NCI-H2171 treated with DMSO at 0.1 percent for 48 hours (cell line): ENCODE measurements around the gene ARMC5.
"Not testable (repeated sequence)": the region's sequence is repeated elsewhere in the genome, so short reads cannot be mapped to it uniquely, and the experiment has no call there.

Experiments used
- DNase-seq: peaks from one replicate; lab custom pipeline; 2025; lab: John Stamatoyannopoulos, UW

ARMC5 gene

GRCh38 chr16:31476303-31477219 lies 17.3 kb downstream of the ARMC5 start:
- no peak for DNase-seq

GRCh38 chr16:31477220-31478216 lies 18.2 kb downstream of the ARMC5 start:
- no peak for DNase-seq

DNA sequence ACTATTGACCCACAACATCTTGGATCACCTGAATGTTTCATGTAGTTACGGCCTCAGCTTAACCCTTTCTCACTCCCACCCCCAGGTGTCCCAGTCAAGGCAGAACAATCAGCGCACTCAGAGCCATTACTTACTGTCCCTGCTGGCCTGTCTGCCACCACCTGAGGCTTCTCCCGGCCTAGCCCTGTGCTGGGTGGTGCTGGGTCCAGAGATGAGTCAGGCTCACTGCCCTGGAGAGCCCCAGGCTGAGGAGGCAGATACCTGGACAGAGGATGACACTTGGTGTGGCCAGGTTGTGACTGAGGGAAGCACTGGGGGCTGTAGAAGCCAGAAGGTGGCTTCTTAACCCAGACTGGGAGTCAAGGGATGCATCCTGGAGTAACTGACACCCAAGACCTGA lies 19.7 kb downstream of the ARMC5 start:
- no peak for DNase-seq

- no peak for DNase-seq
Measured at GRCh38 chr16:31479751-31480150, 20.4 kb downstream of the ARMC5 start.

- no peak for DNase-seq
Measured at GRCh38 chr16:31480851-31481536, 21.7 kb downstream of the ARMC5 start.

DNA sequence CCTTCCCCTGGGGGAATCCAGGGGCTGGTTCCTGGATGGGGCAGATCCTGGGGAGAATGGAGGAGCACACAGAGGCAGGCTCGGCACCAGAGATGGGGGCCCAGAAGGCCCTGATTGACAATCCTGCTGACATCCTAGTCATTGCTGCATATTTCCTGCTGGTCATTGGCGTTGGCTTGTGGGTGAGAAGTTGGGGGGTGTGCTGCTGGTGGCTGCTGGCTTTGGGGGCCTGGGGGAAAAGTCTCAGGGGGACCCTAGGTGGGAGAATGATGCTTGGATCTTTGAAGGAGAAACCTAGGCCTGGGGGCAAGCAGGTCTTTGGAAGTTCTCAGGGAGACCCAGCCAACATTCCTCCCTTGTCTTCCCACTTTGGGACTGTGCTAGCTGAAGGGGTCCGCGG lies 23.8 kb downstream of the ARMC5 start, which contains the start of gene SLC5A2:
SLC5A2 (plus strand) TSS at position 43 of the 400 bp plus-strand sequence; CDS start at position 57, 14 bp downstream.
- DNase-seq, result no peak

DNA sequence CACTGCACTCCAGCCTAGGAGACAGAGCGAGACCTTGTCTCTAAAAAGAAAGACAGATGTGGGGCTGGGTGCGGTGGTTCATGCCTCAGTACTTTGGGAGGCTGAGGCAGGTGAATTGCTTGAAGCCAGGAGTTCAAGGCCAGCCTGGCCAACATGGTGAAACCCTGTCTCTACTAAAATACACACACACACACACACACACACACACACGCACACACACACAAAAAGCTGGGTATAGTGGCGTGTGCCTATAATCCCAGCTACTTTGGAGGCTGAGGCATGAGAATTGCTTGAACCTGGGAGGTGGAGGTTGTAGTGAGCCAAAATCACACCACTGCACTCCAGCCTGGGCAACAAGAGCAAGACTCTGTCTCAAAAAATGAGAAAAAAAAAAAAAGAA lies 24.7 kb downstream of the ARMC5 start:
- DNase-seq, result not testable (repeated sequence)

DNA sequence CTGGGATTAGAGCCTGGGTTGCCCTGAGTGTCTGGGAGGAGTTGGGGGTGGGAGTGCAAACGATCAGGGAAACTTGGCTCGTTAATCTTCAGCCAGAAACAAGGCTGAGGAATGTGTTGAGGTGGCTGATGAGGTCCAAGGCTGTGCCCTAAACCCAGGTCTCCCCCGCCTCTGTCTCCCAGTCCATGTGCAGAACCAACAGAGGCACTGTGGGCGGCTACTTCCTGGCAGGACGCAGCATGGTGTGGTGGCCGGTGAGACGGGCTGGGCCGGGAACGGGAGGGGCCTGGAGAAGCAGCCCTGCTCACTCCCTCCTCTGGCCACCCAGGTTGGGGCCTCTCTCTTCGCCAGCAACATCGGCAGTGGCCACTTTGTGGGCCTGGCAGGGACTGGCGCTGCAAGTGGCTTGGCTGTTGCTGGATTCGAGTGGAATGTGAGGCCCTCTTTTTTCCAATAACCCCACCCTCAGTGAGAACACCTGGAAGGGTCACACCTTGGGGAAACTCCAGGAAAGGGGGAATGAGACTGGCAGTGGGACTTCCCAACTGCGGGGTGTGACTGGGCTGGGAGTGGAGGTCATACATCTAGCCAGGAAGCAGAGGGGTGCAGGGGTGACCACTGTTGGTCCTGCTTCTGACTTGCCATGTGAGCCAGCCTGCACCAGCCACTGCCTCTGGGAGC lies 25.3 kb downstream of the ARMC5 start:
- no peak for DNase-seq

- DNase-seq, result no peak
Measured at GRCh38 chr16:31485571-31485970, 26.3 kb downstream of the ARMC5 start.

DNA sequence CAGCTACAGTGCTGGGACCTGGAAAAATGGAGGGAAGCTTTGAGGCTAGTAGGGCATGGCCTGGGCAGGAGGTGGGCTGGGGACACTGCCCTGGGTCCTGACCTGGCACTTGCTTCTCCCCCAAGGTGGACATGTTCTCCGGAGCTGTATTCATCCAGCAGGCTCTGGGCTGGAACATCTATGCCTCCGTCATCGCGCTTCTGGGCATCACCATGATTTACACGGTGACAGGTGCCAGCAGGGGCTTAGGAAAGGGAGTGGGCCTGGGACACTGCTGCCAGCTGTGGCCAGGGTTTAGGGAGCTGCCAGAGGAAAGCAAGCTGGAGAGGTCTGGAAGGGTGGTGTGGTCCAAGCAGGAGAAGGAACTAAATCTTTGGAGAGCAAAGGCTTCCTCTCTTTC lies 26.7 kb downstream of the ARMC5 start:
- DNase-seq, result no peak

DNA sequence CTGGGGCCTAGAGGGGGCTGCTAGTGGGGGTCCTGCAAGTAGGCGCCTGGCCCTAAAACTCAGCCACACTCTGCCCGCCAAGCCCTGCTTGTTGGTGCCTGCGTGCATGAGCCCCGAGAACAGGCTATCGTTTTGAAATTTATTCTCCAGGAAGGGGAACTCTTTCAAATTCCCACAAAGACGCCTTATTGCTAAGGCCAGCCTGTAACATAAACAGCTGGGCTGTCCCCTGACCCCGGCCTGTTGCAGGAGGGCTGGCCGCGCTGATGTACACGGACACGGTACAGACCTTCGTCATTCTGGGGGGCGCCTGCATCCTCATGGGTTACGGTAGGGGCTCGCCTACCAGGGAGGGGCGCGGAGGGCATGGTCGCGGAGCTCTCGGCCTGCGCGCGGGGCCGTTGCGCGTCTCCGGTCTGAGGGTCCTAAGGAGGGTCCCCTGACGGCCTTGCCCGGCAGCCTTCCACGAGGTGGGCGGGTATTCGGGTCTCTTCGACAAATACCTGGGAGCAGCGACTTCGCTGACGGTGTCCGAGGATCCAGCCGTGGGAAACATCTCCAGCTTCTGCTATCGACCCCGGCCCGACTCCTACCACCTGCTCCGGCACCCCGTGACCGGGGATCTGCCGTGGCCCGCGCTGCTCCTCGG lies 27.9 kb downstream of the ARMC5 start:
- no peak for DNase-seq

DNA sequence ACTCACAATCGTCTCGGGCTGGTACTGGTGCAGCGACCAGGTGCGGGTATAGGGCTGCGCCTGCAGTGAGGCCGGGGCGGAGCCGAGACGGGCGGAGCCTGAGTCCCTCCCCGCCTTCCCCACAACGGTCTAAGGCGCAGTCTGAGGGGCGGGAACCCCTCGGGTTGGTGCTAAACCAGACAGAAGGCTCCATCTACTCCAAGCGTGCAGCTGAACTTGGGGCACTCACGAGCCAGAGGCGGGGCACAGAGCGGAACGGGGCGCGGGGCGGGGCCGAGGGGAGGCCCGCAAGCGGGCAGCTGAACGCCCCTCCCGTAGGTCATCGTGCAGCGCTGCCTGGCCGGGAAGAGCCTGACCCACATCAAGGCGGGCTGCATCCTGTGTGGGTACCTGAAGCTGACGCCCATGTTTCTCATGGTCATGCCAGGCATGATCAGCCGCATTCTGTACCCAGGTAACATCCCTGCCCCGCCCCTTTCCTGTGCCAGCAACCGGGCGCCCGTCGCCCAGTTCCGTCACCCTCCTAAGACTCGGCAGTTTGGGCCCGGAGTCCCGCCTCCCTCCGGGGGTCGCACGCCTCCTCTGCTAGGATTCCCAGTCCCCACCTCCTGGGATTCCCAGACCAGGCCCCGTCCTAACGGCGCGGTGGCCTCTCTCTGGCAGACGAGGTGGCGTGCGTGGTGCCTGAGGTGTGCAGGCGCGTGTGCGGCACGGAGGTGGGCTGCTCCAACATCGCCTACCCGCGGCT lies 28.6 kb downstream of the ARMC5 start:
- DNase-seq, result peak; percentile 81

- no peak for DNase-seq
Measured at GRCh38 chr16:31488468-31489297, 29.4 kb downstream of the ARMC5 start.

- no peak for DNase-seq
Measured at GRCh38 chr16:31489298-31489564, 29.9 kb downstream of the ARMC5 start.

- DNase-seq, result no peak
Measured at GRCh38 chr16:31489616-31490584, 30.6 kb downstream of the ARMC5 start.

GRCh38 chr16:31491778-31492418 lies 32.6 kb downstream of the ARMC5 start:
- DNase-seq, result no peak

GRCh38 chr16:31493506-31494125 lies 34.3 kb downstream of the ARMC5 start:
- no peak for DNase-seq
